Measurements from ENCODE around the gene DNAJA2.

DNA sequence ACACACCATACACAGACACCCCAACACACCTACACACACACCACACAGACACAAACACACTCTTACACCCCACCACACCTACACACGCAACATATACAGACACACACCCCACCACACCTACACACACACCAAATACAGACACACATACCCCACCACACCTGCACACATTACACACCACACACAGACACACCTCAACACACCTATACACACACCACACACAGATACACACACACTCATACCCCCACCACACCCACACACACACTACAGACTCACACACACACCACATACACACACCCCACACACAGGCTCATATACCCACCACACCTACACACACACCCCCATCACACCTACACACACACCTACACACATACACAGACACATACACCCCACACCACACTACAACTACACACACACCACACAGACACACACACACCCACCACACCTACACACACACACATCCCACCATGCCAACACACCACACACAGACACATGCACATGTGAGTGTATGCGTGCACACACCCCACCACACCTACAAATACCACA, 57.9 kb downstream of the DNAJA2 start:
- TF ChIP-seq, protein P1, sequence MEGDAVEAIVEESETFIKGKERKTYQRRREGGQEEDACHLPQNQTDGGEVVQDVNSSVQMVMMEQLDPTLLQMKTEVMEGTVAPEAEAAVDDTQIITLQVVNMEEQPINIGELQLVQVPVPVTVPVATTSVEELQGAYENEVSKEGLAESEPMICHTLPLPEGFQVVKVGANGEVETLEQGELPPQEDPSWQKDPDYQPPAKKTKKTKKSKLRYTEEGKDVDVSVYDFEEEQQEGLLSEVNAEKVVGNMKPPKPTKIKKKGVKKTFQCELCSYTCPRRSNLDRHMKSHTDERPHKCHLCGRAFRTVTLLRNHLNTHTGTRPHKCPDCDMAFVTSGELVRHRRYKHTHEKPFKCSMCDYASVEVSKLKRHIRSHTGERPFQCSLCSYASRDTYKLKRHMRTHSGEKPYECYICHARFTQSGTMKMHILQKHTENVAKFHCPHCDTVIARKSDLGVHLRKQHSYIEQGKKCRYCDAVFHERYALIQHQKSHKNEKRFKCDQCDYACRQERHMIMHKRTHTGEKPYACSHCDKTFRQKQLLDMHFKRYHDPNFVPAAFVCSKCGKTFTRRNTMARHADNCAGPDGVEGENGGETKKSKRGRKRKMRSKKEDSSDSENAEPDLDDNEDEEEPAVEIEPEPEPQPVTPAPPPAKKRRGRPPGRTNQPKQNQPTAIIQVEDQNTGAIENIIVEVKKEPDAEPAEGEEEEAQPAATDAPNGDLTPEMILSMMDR (IDR thresholded peaks at IDR 0.05; ENCODE audit: poor library complexity) = no peak
- TF ChIP-seq EZH2phosphoT487 (IDR thresholded peaks at IDR 0.05; ENCODE audit: low read depth, severe bottlenecking, unreplicated experiment) (no peak), EZH2 (IDR thresholded peaks at IDR 0.05; ENCODE audit: borderline replicate concordance) (no peak)
